GM21515 (cell line): ENCODE measurements around the gene TEAD4.

Source experiments
- ATAC-seq: cut with Tn5 transposase; IDR thresholded peaks from one replicate; pipeline ENCODE4 v1.9.1; 2021; ENCODE audit not compliant: unreplicated experiment

TEAD4 gene

DNA sequence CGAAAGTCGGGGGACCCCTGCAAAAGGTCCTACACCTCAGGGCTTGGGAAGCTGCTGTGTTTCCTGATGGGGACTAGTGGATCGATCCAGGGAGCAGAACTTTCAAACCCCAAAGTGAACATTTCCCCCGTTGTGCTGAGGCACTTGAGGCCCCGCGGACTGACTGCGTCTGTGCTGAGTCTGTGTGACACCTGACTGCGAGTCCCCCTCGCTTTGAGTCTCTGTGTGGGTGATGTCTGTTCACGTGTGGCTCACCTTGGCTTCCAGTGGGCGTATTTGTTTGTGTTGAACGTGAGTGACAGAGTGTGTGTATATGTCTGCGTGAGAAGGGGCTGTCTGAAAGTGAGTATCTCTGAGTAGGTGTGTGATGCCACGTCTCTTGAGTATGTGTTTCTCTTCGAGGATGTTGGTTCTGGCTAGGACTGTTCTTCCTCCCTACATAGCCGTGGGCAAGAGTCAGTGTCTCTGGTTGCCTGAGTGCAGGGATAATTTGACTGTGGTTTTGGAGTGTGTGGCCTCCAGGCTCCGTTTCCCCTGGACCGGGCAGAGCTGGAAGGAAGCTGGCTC, 1.3 kb downstream of the TEAD4 start:
- ATAC-seq: no peak

DNA sequence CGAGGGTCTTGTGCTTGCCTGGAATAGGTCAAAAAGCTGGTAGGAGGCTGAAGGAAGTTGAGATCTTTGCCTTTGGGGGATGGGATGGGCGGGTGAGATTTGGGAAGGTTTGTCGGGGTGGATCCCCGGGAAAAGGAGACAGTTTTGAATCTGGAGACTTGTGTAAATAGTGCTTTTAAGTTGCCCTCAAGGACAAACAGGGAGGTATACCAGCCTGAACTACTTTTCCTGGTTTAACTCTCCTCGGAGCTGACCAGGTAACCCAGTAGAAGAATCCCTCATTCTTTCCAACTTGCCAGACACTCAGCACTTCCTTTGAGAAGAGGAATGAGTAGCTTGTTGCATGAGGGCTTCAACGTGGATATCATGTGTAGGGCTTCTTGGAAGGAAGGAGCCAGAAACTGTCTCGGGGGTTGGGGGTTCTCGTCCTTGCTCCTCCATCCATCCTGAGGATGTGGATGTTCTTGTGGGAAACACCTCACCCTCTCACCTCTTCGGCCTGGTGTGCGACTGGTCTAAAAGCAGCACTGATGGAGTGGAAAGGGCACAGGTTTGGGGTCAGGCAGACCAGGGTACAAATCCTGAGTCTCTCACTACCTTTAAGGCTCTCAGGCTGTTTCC, 1.9 kb downstream of the TEAD4 start:
- no peak for ATAC-seq

DNA sequence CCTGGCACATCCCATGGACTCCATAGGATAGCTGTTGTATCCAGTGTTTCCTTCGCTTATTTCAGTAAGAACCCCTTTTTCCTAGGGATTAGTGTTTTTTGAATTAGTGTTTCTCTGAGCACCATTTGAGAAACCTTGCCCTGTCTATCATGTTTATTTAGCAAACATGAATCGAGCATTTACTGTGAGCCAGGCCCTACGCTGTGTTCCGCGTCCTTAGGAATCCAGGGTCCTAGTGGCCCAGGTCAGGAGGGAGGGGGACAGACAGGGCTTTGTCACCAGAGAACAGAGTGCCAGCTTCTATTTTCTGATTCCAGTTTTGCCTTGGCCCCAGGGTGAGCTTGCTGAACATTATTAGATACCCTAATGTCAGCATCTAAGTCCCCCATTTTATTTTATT, 2.5 kb downstream of the TEAD4 start:
- ATAC-seq: no peak

DNA sequence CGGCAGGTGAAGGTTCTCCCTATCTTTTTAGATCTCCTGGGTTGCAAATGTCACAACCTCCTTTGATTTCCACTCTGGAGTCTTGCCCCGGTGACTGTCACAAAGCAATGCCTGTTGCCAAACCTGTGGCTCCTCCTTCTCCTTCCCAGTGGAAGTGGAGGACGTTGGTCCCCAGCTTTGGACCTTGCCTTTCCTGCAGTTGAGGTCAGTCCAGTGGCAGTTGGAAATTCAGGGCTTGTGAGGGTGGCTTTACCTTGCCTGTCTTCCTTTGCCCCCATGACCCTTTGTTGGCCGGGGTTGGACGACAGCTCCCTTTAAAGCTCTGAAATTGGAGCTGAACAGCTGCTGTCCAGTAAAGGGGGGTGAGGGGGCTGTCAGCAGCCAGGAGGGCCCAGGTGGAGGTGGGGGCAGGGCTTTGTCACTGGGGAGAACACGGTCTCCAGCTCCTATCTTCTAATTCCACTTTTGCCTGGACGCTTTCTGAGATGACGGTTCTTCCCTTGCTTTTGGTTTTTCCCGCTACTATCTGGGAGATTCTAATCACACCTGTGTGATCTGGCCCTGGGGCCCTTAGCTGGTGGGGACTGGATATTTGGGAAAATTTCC, 4.1 kb downstream of the TEAD4 start:
- no peak for ATAC-seq

DNA sequence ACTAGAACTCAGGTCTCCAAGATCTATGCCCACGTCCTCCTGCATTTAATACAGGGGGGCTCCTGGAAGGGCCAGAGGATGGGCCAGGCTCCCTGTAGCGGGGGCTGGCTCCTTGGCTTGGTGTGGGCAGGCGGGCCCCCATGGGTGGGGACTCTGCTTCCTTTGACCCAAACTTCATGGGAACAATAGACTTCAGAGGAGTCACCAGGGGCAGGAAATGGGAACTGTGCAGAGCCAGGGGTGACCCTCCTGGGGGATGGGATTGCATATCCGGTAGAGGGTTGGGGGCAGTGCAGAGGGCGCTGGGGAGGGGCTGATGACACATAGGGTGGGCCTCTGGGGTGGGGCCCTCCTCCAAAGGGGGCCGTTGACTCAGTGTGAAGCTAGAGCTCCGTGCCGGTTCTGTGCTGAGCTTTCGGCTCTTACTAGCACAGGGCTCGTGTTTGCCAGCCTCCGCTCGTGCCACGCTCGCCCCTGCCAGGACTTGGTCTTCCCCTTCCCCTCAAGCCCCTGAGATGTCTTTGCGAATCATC, 4.6 kb downstream of the TEAD4 start:
- ATAC-seq: no peak

DNA sequence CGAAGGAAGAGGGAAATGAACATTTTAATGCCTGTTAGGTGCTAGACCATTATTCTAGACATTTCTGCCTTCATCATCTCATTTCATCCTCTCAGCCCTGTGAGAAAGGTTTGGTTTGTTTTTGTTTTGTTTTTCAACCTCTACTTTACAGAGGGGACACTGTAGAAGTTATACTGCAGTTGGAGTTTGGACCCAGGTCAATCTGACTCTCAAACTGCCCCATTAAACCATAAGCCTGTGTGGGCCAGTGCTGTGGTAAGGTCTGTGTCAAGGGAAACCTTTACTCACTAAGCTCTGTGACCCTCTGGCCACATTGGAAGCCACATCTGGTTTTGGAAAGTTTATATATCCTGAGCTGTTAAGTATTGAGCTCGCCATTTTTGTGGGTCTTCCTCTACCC, 8.5 kb downstream of the TEAD4 start:
- ATAC-seq: no peak

DNA sequence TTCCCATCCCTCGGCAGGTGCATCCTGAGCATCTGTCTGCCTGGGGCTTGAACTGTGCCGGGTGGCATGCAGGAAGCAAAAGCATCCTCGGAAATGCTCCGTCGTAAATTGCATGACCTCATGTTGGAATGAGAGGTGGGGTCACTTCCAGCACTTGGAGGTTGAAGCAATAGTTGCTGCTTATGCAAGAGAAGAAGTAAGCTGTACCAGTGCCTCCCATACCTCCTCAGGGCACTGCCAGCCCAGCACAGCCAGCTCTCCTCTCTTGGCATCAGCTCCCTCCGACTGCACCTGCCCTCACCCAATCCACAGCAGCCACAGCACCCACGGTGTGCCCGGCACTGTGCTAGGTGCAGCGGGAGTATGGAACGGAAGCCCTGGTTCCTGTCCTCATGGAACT, 11.5 kb downstream of the TEAD4 start:
- no peak for ATAC-seq

DNA sequence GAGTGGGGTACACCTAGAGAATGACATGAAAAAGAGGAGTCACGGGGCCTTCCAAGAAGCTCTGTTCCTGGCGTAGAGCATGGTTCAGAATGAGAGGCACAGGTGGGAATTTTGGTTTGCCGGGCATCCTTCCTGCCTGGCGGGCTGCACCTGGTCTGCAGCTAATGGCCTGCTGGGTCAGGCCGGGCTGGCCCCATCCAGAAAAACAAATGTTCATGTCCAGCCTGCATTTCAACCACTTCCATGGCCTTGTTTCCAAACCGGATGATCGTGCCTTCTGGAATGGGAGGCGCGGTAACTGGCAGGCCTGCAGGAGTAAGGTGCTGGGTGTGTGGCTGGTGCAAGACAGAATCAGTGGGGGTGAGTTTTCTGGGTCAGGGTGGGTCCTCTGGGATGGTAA, 14.4 kb downstream of the TEAD4 start:
- ATAC-seq: no peak

DNA sequence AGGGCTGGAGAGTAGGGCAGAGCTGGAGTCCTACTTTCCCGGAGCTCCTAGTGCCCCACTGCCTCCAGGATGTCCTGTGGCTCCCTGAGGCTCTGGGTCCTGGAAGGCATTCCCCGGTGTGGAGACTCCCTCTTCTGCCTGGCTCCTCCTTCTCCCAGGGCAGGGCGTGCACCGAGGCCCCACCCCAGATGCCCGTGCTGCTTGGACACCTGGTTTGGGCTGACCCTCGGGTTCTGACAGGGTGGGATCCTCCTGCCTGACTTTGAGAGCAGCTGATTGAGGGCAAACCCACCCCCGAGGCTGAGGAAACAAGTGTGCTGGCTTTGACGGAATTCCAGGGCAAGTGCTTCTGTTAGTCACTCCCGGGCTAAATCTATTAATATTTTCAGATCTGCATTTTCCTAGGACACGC, 15.4 kb downstream of the TEAD4 start:
- no peak for ATAC-seq

DNA sequence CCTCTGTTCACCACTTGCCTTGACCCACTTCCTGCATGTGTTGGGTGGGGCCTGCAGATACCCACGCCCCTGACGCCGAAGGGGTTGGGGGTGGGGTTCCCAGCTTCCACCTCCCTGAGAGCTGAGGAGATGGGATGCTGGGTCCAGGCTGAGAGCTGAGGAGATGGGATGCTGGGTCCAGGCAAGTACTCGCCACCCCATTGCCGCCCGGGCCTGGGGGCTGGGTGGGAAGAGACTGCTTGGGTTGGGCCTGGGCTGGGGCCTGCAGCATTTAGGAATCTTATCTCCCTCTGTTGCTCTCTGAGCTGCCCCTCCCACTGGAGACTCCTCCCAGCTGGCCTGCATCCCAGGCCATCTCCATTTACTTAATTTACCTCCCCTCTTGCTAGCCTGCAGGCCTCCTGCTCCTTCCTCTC, 17.4 kb downstream of the TEAD4 start:
- no peak for ATAC-seq

DNA sequence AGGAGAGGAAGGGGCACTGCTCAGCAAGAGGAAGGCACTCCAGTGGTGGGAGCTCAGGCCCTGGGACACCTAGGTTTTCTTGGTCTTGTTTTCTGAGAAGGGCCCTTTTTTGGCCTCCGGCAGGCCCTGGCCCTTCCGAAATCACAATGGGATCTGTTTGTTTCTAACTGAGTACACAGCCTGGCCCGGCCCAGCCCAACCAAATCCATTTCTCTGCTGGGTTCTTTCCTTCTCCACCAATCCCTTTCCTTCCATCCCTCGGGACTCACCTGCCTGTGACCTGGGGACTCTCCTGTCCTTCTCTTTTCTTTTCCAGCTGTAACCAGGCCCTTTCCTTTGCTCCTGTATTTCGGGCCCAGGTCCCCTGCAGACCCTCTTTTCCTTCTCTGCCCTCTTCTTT, 18.6 kb downstream of the TEAD4 start:
- no peak for ATAC-seq

DNA sequence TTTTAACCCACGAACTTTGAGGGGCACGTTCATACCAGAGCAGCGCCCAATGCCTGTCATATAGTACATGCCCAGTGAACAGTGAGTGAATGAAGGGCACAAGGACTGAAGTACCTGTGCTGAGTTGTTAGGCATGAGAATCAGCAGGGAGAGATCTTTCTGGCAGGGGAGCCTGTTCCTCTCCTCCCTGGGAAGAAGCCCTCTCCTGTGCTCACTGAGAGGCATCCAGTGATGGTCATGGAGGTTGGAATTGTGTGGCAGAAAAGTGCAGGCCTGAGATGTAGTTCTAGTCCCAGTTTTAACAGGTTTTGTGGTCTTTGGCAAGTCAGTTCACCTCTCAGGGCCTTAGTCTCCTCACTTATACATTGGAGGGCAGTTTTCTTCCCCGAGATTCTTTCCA, 20.6 kb downstream of the TEAD4 start:
- no peak for ATAC-seq

DNA sequence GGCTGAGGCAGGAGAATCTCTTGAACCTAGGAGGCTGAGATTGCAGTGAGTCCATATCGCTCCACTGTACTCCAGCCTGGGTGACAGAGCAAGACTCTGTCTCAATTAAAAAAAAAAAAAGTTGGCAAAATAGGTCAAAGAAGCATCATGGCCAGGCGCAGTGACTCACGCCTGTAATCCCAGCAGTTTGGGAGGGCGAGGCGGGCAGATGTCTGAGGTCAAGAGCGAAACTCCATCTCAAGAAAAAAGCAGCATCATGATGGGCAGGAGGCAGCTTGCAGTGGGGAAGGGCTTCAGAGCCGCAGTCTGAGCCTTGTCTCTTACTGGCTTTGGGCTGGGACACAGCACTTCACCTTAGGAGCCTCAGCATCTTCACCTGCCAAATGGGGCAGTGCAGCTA, 21.4 kb downstream of the TEAD4 start:
- ATAC-seq: no peak

DNA sequence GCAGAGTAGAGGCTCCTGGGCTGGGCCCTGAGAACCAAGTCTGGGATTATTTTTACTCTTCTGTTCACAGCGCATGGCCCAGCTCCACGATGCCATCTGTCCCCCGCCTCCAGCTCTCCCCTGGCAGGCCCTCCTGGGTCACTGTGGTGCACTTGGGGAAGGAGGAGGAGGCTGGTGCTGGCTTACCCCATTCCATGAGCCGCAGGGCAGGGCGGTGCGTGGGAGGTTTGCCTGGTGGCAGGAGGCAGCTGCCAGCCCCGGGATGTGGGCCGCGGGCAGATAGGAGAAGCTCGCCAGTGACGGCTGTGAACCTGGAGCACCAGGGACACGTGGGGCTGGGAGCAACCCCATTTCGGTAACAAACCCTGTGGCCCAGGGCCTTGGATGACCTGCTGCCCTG, 23.2 kb downstream of the TEAD4 start:
- ATAC-seq: no peak

DNA sequence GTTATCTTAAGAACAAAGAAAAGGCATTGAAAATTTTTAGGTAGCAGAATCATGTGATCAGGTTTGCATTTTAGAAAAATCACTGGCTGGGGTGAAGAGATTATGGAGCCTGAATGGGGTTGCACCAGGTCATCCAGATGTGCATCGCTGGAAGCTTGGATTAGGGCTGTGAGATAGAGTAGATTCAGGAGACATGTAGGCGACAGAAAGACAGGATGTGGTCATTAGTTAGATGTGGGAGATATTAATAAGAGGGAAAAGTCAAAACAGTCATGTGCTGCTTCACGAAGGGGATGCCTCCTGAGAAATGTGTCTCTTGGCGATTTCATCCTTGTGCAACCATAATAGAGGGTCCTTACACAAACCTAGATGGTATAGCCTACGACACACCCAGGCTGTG, 25.1 kb downstream of the TEAD4 start:
- no peak for ATAC-seq

DNA sequence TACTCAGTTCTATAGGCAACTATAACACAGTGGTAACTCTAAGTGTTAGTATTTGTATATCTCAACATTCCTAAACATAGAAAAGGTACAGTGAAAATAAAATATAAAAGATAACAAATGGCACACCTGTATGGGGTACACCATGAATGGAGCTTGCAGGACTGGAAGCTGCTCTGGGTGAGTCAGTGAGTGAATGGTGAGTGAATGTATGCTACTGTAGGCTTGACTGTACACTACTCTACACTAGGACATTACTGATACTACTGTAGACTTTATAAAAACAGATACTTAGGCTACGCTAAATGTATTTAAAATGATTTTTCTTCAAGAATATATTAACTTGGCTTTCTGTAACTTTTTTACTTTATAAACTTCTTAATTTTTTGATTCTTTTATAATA, 25.5 kb downstream of the TEAD4 start:
- no peak for ATAC-seq

DNA sequence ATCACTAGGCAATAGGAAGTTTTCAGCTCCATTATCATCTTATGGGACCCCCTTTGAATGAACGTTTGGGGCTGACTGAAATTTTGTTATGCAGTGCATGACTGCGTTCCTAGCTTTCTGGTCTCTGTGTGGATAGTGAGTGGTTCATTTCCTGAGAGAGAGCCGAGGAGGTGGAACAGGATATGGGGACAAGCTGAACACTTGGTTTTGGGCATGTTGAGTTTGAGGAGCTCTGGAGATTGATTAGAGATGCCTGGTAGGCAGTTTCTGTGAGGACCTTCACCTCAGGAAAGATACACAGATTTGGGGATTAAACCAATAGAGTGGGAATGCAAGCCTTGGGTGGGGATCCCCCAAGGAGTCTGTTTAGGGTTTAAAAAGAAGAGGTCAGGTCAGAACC, 27.7 kb downstream of the TEAD4 start:
- ATAC-seq: no peak

DNA sequence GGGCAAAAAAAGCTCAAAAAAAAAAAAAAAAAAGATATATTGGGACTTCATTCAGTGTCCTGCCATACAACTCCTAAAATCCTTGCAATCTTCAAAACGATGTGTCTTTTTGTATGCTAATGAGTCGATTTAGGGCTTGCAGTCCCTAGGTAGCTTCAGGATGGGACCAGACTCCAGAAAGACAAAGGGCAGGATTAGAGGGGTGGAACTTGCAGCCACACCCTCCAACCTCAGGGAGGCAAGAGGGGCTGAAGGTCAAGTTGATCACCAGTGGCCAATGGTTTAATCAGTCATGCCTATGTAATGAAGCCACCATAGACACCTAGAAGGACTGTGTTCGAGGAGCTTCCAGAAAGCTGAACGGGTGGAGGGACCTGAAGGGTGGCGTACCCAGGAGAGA, 29.3 kb downstream of the TEAD4 start:
- no peak for ATAC-seq

DNA sequence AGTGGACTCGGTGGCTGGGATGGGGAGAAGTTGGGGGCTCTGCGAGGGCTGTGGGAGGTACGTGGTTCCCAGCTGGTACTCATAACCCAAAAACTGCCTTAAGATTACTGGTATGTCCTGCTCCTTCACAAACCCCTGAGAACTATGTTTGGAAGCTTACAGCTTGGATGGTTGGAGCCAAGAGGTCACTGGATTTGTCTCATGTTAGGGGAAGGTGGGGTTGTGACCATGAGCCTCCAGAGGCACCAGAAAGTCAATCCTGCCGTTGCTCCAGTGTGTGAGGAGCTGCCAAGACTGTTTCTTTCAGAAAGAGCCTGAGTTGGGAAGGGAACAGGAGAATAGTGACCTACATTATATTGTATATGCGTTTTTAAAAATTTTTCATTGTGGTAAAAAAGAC, 33.5 kb downstream of the TEAD4 start:
- no peak for ATAC-seq

DNA sequence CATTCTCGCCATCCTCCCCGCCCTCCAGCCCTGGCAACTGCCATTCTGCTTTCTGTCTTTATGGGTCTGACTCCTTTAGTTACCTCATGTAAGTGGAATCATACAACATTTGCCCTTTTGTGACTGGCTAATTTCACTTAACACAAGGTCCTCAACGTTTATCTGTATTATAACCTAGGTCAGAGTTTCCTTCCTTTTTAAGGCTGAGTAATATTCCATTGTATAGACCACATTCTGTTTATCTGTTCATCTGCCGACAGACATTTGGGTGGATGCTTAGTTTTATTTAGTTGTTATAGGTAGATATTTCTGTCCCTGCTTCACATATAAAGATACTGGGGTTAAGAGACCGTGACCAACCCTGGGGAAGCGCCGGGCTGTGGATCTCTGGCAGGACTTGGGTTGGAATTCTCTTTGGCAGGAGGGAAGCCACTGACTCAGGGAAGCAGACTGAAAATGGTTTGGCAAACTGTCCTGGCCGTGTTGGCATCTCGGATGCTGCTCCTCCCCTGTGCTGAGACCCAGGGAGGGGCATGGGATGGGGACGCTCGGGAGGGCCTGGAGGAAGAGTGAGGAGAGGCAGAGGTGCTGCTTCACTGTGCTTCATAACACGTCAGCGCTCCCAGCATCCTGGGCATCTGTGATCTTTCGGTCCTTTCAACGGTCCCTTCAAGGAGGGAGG, 38.9 kb downstream of the TEAD4 start:
- ATAC-seq: no peak

DNA sequence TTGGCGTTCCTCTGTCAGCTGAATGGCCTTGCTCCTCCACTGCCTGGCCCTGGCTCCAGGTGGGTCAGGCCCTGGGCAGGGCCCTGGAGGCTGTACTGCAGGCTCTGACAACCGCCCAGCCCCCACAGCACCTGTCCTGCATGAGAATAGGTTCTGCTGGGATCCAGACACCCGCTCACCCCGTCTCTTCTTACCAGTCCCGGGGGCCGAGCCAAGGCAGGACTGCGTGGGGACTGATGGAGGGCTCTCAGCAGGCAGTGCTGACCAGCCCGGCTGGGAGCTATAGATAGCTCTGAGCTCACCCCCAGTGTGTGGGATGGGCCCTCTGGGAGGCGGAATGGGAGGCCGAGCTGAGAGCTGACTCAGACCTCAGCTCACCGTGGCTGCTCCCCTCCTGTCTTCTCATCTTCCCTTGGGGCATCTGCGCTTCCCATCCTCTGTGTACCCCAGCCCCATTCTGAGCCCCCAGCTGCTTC, 39.6 kb downstream of the TEAD4 start:
- ATAC-seq: no peak

DNA sequence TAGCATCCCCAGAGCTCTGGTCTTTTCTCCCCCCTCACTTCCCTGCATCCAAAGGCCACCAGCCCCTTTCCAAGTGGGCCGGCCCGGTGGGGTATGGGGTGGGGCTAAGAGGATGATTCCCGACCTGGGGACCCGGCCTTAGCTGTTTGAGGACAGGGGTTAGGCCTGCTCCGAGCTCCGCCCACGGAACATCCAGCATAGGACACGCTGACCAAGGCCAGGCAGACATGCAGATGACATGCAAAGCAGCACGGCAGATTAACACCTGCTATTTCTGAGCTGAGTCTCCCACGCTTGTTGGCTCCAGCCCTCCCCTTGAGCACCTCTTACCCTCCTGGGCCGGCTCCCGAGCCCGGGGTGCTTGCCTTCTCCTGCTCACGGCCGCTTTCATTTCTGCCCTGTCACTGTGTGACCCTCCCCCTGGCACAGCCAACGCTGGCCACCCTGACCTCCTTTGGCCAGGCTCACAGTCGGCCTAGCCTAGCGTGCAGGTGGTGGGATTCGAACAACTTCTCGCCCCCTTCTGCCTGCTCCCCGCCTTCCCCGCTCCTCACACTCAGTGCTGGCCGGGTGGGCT, 40.2 kb downstream of the TEAD4 start:
- ATAC-seq: no peak
